B cell (primary cell): ENCODE results near the gene GGCX. TPM values are rescaled to one million over a fixed set of nuclear protein-coding genes. Genes with fewer than 3 reads are reported as not detected.

Experiments
- ATAC-seq: fragments of 200-7000 bp; cut with Tn5 transposase; one replicate; pipeline ENCODE4 v1.10.0; 2021; ENCODE audit warnings: low read depth, mild to moderate bottlenecking, moderate number of reproducible peaks, moderate library complexity
- CTCF ChIA-PET: fragments of 350-600 bp; sonication (Branson Sonifier 250); formaldehyde crosslinking; loops from one replicate; lab custom pipeline; 2021; ENCODE audit warnings: antibody characterized with exemption, inconsistent platforms; lab: Charles Lee
- POLR2A ChIA-PET: fragments of 350-600 bp; sonication (Branson Sonifier 250); formaldehyde crosslinking; loops from one replicate; lab custom pipeline; 2021; ENCODE audit warnings: antibody characterized with exemption; lab: Charles Lee
- DNase-seq: peaks from one replicate; pipeline ENCODE4 v3.0.0; 2013
- H2AFZ ChIP-seq: 2 replicates; pipeline ENCODE4 v1.6.1; 2012; ENCODE audit warnings: mild to moderate bottlenecking, low read depth, low read length; ENCODE audit not compliant: insufficient read depth, poor library complexity, severe bottlenecking
- H3K27ac ChIP-seq, 2 donors: 1 replicate in 1 of 2; 2 replicates in 1 of 2; pipeline ENCODE4 v1.5.1; 2012 to 2013; ENCODE audit warnings: low read length in 2 of 2, mild to moderate bottlenecking in 2 of 2, moderate library complexity in 1 of 2
- H3K27me3 ChIP-seq, 4 experiments: fragments of 200-600 bp in 1 of 4; sonication (generic) in 1 of 4; replicated peaks in 1 of 4; 1 replicate in 2 of 4; 2 replicates in 2 of 4; pipeline versions ENCODE4 v1.6.1 to v1.7.0; 2013 to 2016; ENCODE audit warnings: low read length in 3 of 4, mild to moderate bottlenecking in 2 of 4, mixed read lengths in 1 of 4, moderate library complexity in 1 of 4; ENCODE audit not compliant: insufficient read depth in 4 of 4, control insufficient read depth in 3 of 4; ENCODE audit errors: control extremely low read depth in 1 of 4
- H3K36me3 ChIP-seq, 2 experiments: replicated peaks in 1 of 2; 1 replicate in 1 of 2; 2 replicates in 1 of 2; pipeline versions ENCODE4 v1.6.1 to v1.7.1; 2013; ENCODE audit warnings: low read length in 1 of 2; ENCODE audit not compliant: insufficient read depth in 2 of 2, control insufficient read depth in 1 of 2; ENCODE audit errors: control extremely low read depth in 1 of 2, extremely low read depth in 1 of 2
- H3K4me1 ChIP-seq, 2 donors: fragments of 200-600 bp in 1 of 2; sonication (generic) in 1 of 2; 1 replicate in 1 of 2; 2 replicates in 1 of 2; pipeline versions ENCODE4 v1.5.1 to v1.6.1; 2013 to 2017; ENCODE audit warnings: low read length in 2 of 2; ENCODE audit not compliant: control insufficient read depth in 2 of 2, insufficient read depth in 2 of 2
- H3K4me2 ChIP-seq: replicated peaks from 2 replicates; pipeline ENCODE3; 2012; ENCODE audit warnings: mild to moderate bottlenecking, low read depth, low read length; ENCODE audit not compliant: poor library complexity, severe bottlenecking
- H3K4me3 ChIP-seq, 5 experiments: fragments of 200-600 bp in 1 of 5; sonication (generic) in 1 of 5; 1 replicate in 3 of 5; 2 replicates in 2 of 5; pipeline versions ENCODE4 v1.5.1 to v1.7.0; 2011 to 2016; ENCODE audit warnings: low read length in 4 of 5, mild to moderate bottlenecking in 4 of 5, low read depth in 2 of 5, control low read depth in 1 of 5, moderate library complexity in 1 of 5; ENCODE audit not compliant: insufficient read depth in 1 of 5; ENCODE audit errors: control extremely low read depth in 1 of 5, extremely low read depth in 1 of 5
- H3K79me2 ChIP-seq: fragments of 200-600 bp; sonication (generic); one replicate; pipeline ENCODE4 v1.6.0; 2016; ENCODE audit warnings: low read length; ENCODE audit not compliant: control insufficient read depth, insufficient read depth
- H3K9ac ChIP-seq: fragments of 200-600 bp; sonication (generic); 2 replicates; pipeline ENCODE4 v1.6.1; 2017; ENCODE audit warnings: mild to moderate bottlenecking, low read length, moderate library complexity
- H3K9me3 ChIP-seq, 3 donors: one replicate each; pipeline versions ENCODE4 v1.6.1 to v1.7.1; 2013; ENCODE audit warnings: low read length in 2 of 3; ENCODE audit not compliant: control insufficient read depth in 2 of 3, insufficient read depth in 1 of 3; ENCODE audit errors: control extremely low read depth in 1 of 3
- H4K20me1 ChIP-seq: 2 replicates; pipeline ENCODE4 v1.6.0; 2012; ENCODE audit warnings: mild to moderate bottlenecking, low read length; ENCODE audit not compliant: insufficient read depth, control insufficient read depth, poor library complexity, severe bottlenecking
- H3K27ac Mint-ChIP-seq: one replicate; pipeline ENCODE4 v1.8.0; 2021; ENCODE audit warnings: mixed read lengths
- H3K27me3 Mint-ChIP-seq: one replicate; pipeline ENCODE4 v1.8.0; 2021; ENCODE audit warnings: mixed read lengths
- H3K4me1 Mint-ChIP-seq: one replicate; pipeline ENCODE4 v1.8.0; 2021; ENCODE audit warnings: mixed read lengths
- H3K4me3 Mint-ChIP-seq: one replicate; pipeline ENCODE4 v1.8.0; 2021; ENCODE audit warnings: mixed read lengths
- H3K9me3 Mint-ChIP-seq: one replicate; pipeline ENCODE4 v1.8.0; 2022; ENCODE audit warnings: mixed read lengths; ENCODE audit not compliant: insufficient read depth
- EZH2 ChIP-seq: IDR thresholded peaks from 2 replicates; pipeline ENCODE4 v1.6.1; 2012; ENCODE audit warnings: borderline replicate concordance, low read depth, mild to moderate bottlenecking, moderate library complexity, low read length; ENCODE audit not compliant: insufficient read depth, poor library complexity, severe bottlenecking
- WGBS: methylation state at CpG from one replicate; pipeline ENCODE4 v1.1.5; 2013; ENCODE audit warnings: missing lambda C conversion rate; ENCODE audit not compliant: insufficient coverage; 5-methylcytosine and 5-hydroxymethylcytosine counted together
- intact Hi-C: fragments of 100-400 bp; cut with micrococcal nuclease; formaldehyde crosslinking; loops from one replicate; pipeline ENCODE4 v1.10.0; 2022
- polyA plus RNA-seq: library from polyadenylated mRNA; depleted of rRNA; stranded (reverse); fragments of >200 nt; gene quantifications from 2 replicates; pipeline ENCODE4 v1.2.3, GENCODE V29; 2012
- small RNA-seq: library from RNA; depleted of rRNA; stranded (forward); fragments of <200 nt; gene quantifications from one replicate; pipeline ENCODE3, GENCODE V24; 2012; ENCODE audit warnings: low replicate concordance, low read depth; ENCODE audit not compliant: insufficient read length
- total RNA-seq, 2 donors: library from RNA; stranded (reverse); fragments of 120-200 nt in 1 of 2; gene quantifications; 1 replicate in 1 of 2; 2 replicates in 1 of 2; pipeline versions ENCODE4 v1.2.3 to v1.2.4, GENCODE V29; 2013 to 2022
- TF ChIP-seq, protein P1 (sequence below): fragments of 200-600 bp; IDR thresholded peaks from one replicate; pipeline ENCODE4 v1.8.0; 2022; ENCODE audit warnings: antibody characterized with exemption, mild to moderate bottlenecking

Gene GGCX
- total and polyA plus RNA-seq, 2 donors (not counting 1 experiment from before 2014, with no cell fraction given) = 23.5 to 36.8 TPM

DNA sequence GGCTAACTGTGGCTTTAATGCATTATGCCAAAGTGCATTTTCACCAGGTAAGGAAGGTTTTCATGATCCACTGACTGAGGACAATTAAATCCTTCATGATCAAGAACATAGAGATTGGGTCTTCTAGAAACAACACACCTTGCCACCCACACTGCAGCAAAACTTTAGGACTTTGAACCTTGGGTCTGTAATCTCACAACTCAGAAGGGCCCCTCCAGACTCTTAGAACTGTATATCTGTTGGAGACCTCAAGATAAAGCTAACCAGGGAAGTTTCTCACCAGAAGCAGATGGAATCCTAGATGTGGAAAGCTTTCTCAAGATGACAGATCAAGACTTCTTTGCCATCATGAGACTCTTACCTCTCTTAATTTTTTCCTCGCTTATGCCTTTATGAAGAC lies 64.9 kb downstream of the GGCX start:
- no peaks in the 10 kb centered on the region for H3K9me3 ChIP-seq
- intact Hi-C loops = no loop called here
- peaks cover 21% of the 10 kb centered on the region for H3K4me1 Mint-ChIP-seq
- H3K4me2 ChIP-seq = no peak overlapping the region
- H3K9ac ChIP-seq = no peak overlapping the region
- no peaks in the 10 kb centered on the region for H3K9me3 Mint-ChIP-seq
- no peaks in the 10 kb centered on the region for H3K27me3 Mint-ChIP-seq
- H3K79me2 ChIP-seq = no peaks in the 10 kb centered on the region
- H3K4me3 ChIP-seq = no peak overlapping the region
- ChIA-PET CTCF (no interaction called here), POLR2A (no interaction called here)
- TF ChIP-seq, protein P1, sequence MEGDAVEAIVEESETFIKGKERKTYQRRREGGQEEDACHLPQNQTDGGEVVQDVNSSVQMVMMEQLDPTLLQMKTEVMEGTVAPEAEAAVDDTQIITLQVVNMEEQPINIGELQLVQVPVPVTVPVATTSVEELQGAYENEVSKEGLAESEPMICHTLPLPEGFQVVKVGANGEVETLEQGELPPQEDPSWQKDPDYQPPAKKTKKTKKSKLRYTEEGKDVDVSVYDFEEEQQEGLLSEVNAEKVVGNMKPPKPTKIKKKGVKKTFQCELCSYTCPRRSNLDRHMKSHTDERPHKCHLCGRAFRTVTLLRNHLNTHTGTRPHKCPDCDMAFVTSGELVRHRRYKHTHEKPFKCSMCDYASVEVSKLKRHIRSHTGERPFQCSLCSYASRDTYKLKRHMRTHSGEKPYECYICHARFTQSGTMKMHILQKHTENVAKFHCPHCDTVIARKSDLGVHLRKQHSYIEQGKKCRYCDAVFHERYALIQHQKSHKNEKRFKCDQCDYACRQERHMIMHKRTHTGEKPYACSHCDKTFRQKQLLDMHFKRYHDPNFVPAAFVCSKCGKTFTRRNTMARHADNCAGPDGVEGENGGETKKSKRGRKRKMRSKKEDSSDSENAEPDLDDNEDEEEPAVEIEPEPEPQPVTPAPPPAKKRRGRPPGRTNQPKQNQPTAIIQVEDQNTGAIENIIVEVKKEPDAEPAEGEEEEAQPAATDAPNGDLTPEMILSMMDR = no peak
- TF ChIP-seq EZH2 = no peak
- no peak overlapping the region for H3K27ac Mint-ChIP-seq
- H3K4me1 ChIP-seq = peaks cover 6 to 20% of the 10 kb centered on the region in 2 donors
- H3K4me3 Mint-ChIP-seq = no peak overlapping the region
- no peaks in the 10 kb centered on the region for H3K27me3 ChIP-seq
- H4K20me1 ChIP-seq = no peaks in the 10 kb centered on the region
- WGBS = no CpG with 5 or more reads among the region's 1 CpG
- no peak for DNase-seq
- no peaks in the 10 kb centered on the region for H3K36me3 ChIP-seq
- H3K27ac ChIP-seq = no peak overlapping the region
- no peak overlapping the region for H2AFZ ChIP-seq
- ATAC-seq = no peak

Small RNAs within 50 kb of the gene (small RNA-seq; reads per million reads assigned to genes)
- gene RN7SL126P = not detected

Other genes starting within 250 kb of the GGCX start
- gene TGOLN2, start 233.5 kb downstream of the GGCX start, total RNA-seq = 172 and 181 TPM in 2 replicates
- gene TGOLN2, start 233.5 kb downstream of the GGCX start, polyA plus RNA-seq = 106 and 122 TPM in 2 replicates
- gene RETSAT, start 207.0 kb downstream of the GGCX start, total RNA-seq = 23.8 and 28.1 TPM in 2 replicates
- 9.9 and 13.0 TPM in 2 replicates for gene RETSAT, start 207.0 kb downstream of the GGCX start, polyA plus RNA-seq
- gene ELMOD3, start 206.7 kb downstream of the GGCX start, total RNA-seq = 34.0 and 34.3 TPM in 2 replicates
- gene ELMOD3, start 206.7 kb downstream of the GGCX start, polyA plus RNA-seq = 51.8 and 57.6 TPM in 2 replicates
- gene CAPG, start 151.1 kb downstream of the GGCX start, total RNA-seq = 179 and 210 TPM in 2 replicates
- gene CAPG, start 151.1 kb downstream of the GGCX start, polyA plus RNA-seq = 133 and 158 TPM in 2 replicates
- gene SH2D6, start 142.8 kb downstream of the GGCX start, total RNA-seq = 1.1 and 1.6 TPM in 2 replicates
- gene SH2D6, start 142.8 kb downstream of the GGCX start, polyA plus RNA-seq = 0.27 TPM in 1 of 2 replicates, not detected in the other
- gene MAT2A, start 22.3 kb downstream of the GGCX start, total RNA-seq = 177 and 190 TPM in 2 replicates
- gene MAT2A, start 22.3 kb downstream of the GGCX start, polyA plus RNA-seq = 130 and 133 TPM in 2 replicates
- 73.1 and 73.8 TPM in 2 replicates for gene VAMP8, start 16.1 kb upstream of the GGCX start, total RNA-seq
- 68.7 and 96.6 TPM in 2 replicates for gene VAMP8, start 16.1 kb upstream of the GGCX start, polyA plus RNA-seq
- gene VAMP5, start 22.9 kb upstream of the GGCX start, total RNA-seq = 10.9 and 16.9 TPM in 2 replicates
- 18.0 and 28.6 TPM in 2 replicates for gene VAMP5, start 22.9 kb upstream of the GGCX start, polyA plus RNA-seq
- gene RNF181, start 34.3 kb upstream of the GGCX start, total RNA-seq = 67.3 and 76.6 TPM in 2 replicates
- gene RNF181, start 34.3 kb upstream of the GGCX start, polyA plus RNA-seq = 112 and 151 TPM in 2 replicates
- gene TMEM150A, start 41.2 kb upstream of the GGCX start, total RNA-seq = 23.0 and 23.1 TPM in 2 replicates
- 18.3 and 26.4 TPM in 2 replicates for gene TMEM150A, start 41.2 kb upstream of the GGCX start, polyA plus RNA-seq
- 82.4 and 90.1 TPM in 2 replicates for gene C2orf68, start 50.6 kb upstream of the GGCX start, total RNA-seq
- gene C2orf68, start 50.6 kb upstream of the GGCX start, polyA plus RNA-seq = 24.9 and 30.5 TPM in 2 replicates
- gene USP39, start 54.7 kb upstream of the GGCX start, total RNA-seq = 51.5 and 57.2 TPM in 2 replicates
- gene USP39, start 54.7 kb upstream of the GGCX start, polyA plus RNA-seq = 61.1 and 67.1 TPM in 2 replicates
- not detected in 2 replicates for gene SFTPB, start 106.7 kb upstream of the GGCX start, total RNA-seq
- not detected in 2 replicates for gene SFTPB, start 106.7 kb upstream of the GGCX start, polyA plus RNA-seq
- 4.2 and 4.3 TPM in 2 replicates for gene GNLY, start 132.9 kb upstream of the GGCX start, total RNA-seq
- 3.9 and 18.1 TPM in 2 replicates for gene GNLY, start 132.9 kb upstream of the GGCX start, polyA plus RNA-seq
- gene ATOH8, start 192.5 kb upstream of the GGCX start, total RNA-seq = not detected in 2 replicates
- not detected in 2 replicates for gene ATOH8, start 192.5 kb upstream of the GGCX start, polyA plus RNA-seq